Epithelial cell of prostate (primary cell): ENCODE data around the gene FAM156B.
"Not testable (repeated sequence)": the region's sequence is repeated elsewhere in the genome, so short reads cannot be mapped to it uniquely, and the experiment has no call there.

ENCODE experiments used
- DNase-seq: peaks from one replicate; pipeline ENCODE4 v3.0.0-alpha.2; 2011; ENCODE audit warnings: low read depth, low spot score
- H3K27ac ChIP-seq: fragments of 450-650 bp; 2 replicates; pipeline ENCODE4 v1.5.1; 2017; ENCODE audit warnings: mild to moderate bottlenecking

Gene FAM156B

GRCh38 chrX:52914704-52915103 is 17.6 kb downstream of the FAM156B start:
- H3K27ac ChIP-seq, DNase-seq: not testable (repeated sequence)

GRCh38 chrX:52923781-52924241 is 26.7 kb downstream of the FAM156B start:
- peak overlapping the region; percentile 47 for H3K27ac ChIP-seq
- no peak for DNase-seq

GRCh38 chrX:52930214-52930613 is 33.1 kb downstream of the FAM156B start:
- not testable (repeated sequence) for DNase-seq, H3K27ac ChIP-seq

- no peak overlapping the region for H3K27ac ChIP-seq
- DNase-seq = no peak
Measured at GRCh38 chrX:52933213-52933612, 36.1 kb downstream of the FAM156B start.

- peak overlapping the region; percentile 86 for H3K27ac ChIP-seq
- no peak for DNase-seq
Measured at GRCh38 chrX:52933976-52934703, 37.0 kb downstream of the FAM156B start.

- H3K27ac ChIP-seq = peak overlapping the region; percentile 86
- no peak for DNase-seq
Measured at GRCh38 chrX:52934704-52935469, 37.8 kb downstream of the FAM156B start.

- not testable (repeated sequence) for DNase-seq
- H3K27ac ChIP-seq = peak overlapping the region; percentile 86
Measured at GRCh38 chrX:52935470-52935784, 38.3 kb downstream of the FAM156B start.

- DNase-seq, H3K27ac ChIP-seq: not testable (repeated sequence)
Measured at GRCh38 chrX:52940704-52941103, 43.6 kb downstream of the FAM156B start.

GRCh38 chrX:52941728-52942127 is 44.6 kb downstream of the FAM156B start:
- DNase-seq, H3K27ac ChIP-seq: not testable (repeated sequence)

GRCh38 chrX:52945838-52946494 is 48.8 kb downstream of the FAM156B start:
- not testable (repeated sequence) for H3K27ac ChIP-seq, DNase-seq

GRCh38 chrX:52947501-52947900 is 50.4 kb downstream of the FAM156B start:
- H3K27ac ChIP-seq, DNase-seq: not testable (repeated sequence)

GRCh38 chrX:52948265-52948664 is 51.1 kb downstream of the FAM156B start:
- H3K27ac ChIP-seq, DNase-seq: not testable (repeated sequence)

- not testable (repeated sequence) for DNase-seq, H3K27ac ChIP-seq
Measured at GRCh38 chrX:52949325-52949724, 52.2 kb downstream of the FAM156B start.

- DNase-seq, H3K27ac ChIP-seq: not testable (repeated sequence)
Measured at GRCh38 chrX:52949884-52950283, 52.8 kb downstream of the FAM156B start.
